ENCODE data around the gene COX11. TPM values are rescaled to one million over a fixed set of nuclear protein-coding genes. Genes with fewer than 3 reads are reported as not detected.

COX11 gene
- polyA plus RNA-seq, 1 of the 3 experiments (the other 2 are of a cell fraction), result 85.8 TPM

- H4K20me1 ChIP-seq (ENCODE audit: insufficient read depth), result no peaks in the 10 kb centered on the region
- H3K9me2 ChIP-seq, result no peaks in the 10 kb centered on the region
- no peak overlapping the region for H3K9ac ChIP-seq
- TF ChIP-seq USF2 (IDR thresholded peaks at IDR 0.05; ENCODE audit: borderline replicate concordance, low read depth, low read length) (no peak), FOXJ3 (CRISPR knock-in tag; IDR thresholded peaks at IDR 0.05) (no peak), PBX3 (IDR thresholded peaks at IDR 0.05) (no peak), RAD21 (IDR thresholded peaks at IDR 0.05; ENCODE audit: low read length) (no peak), CTCF (IDR thresholded peaks at IDR 0.05) (no peak), RXRA (IDR thresholded peaks at IDR 0.05; ENCODE audit: borderline replicate concordance, low read depth) (no peak), EP300 (IDR thresholded peaks at IDR 0.05; ENCODE audit: borderline replicate concordance in 1 of 2, low read depth in 1 of 2, low read length in 1 of 2) (no peak), TCF12 (IDR thresholded peaks at IDR 0.05) (no peak), MXI1 (IDR thresholded peaks at IDR 0.05; ENCODE audit: low read depth, low read length) (no peak)
- no peak overlapping the region for H3K4me3 ChIP-seq (ENCODE audit: low read depth in 2 of 2, low read length in 1 of 2)
- DNase-seq, result no peak
- H3K27ac ChIP-seq (ENCODE audit: low read depth in 2 of 2, low read length in 1 of 2), result no peak overlapping the region
- no peaks in the 10 kb centered on the region for H3K4me1 ChIP-seq (ENCODE audit: control insufficient read depth in 1 of 2, insufficient read depth in 2 of 2, low read depth in 1 of 2, low read length in 1 of 2)
- no peak overlapping the region for H2AFZ ChIP-seq (ENCODE audit: low read depth)
- H3F3A ChIP-seq (replicated peaks; ENCODE audit: insufficient read depth), result peaks cover 5% of the 10 kb centered on the region
- CTCF ChIA-PET, result interaction anchor here (1.0 to 1.6 kb wide), 4 partner anchors 14 to 48 kb away, joined by 3 read pairs; no protein-coding TSS in a partner anchor
- no peaks in the 10 kb centered on the region for H3K79me2 ChIP-seq (ENCODE audit: insufficient read depth)
- peaks cover 45 to 58% of the 10 kb centered on the region in 2 experiments for H3K36me3 ChIP-seq (replicated peaks in 1 of 2; ENCODE audit: control insufficient read depth in 1 of 2, insufficient read depth in 2 of 2, low read length in 1 of 2)
- H3K27me3 ChIP-seq (ENCODE audit: insufficient read depth), result no peaks in the 10 kb centered on the region
- no peak overlapping the region for H3K4me2 ChIP-seq
- POLR2A ChIA-PET, result no interaction called here
- no peaks in the 10 kb centered on the region; the same call in 1 of the 2 replicates for H3K9me3 ChIP-seq
- 97% methylated on average over 1 of the region's 1 CpG for WGBS (ENCODE audit: low lambda C conversion rate)
These were observed 22.8 kb downstream of the COX11 start for GRCh38 chr17:54945671-54946070.

DNA sequence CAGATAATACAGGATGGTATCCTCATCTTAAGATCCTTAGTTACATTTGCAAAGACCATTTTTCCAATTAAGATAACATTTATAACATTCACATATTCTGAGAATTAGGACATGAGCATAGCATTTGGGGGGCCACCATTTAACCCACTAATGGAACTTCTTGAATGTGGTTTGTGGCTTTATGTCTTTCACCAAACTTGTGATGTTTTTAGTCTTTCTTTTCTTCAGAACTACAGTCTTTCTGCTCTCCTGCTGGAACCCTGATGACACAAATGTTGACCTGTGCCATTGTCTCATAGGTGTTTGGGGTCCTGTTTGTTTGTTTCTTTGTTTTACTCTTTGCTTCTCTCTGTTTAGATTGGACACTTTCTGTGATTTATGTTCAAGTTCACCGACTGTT lies 23.2 kb downstream of the COX11 start:
- Histone ChIP-seq H3K4me1 (ENCODE audit: control insufficient read depth in 1 of 2, insufficient read depth in 2 of 2, low read depth in 1 of 2, low read length in 1 of 2) (no peaks in the 10 kb centered on the region), H3F3A (replicated peaks; ENCODE audit: insufficient read depth) (peaks cover 5% of the 10 kb centered on the region), H3K36me3 (replicated peaks in 1 of 2; ENCODE audit: control insufficient read depth in 1 of 2, insufficient read depth in 2 of 2, low read length in 1 of 2) (peaks cover 46 to 58% of the 10 kb centered on the region in 2 experiments), H3K79me2 (ENCODE audit: insufficient read depth) (no peaks in the 10 kb centered on the region), H3K4me3 (ENCODE audit: low read depth in 2 of 2, low read length in 1 of 2) (no peak overlapping the region), H4K20me1 (ENCODE audit: insufficient read depth) (no peaks in the 10 kb centered on the region), H3K27me3 (ENCODE audit: insufficient read depth) (no peaks in the 10 kb centered on the region), H3K9me2 (no peaks in the 10 kb centered on the region), H3K9ac (no peak overlapping the region), H3K4me2 (no peak overlapping the region), H3K9me3 (no peaks in the 10 kb centered on the region; the same call in 1 of the 2 replicates), H2AFZ (ENCODE audit: low read depth) (no peak overlapping the region), H3K27ac (ENCODE audit: low read depth in 2 of 2, low read length in 1 of 2) (no peak overlapping the region)
- no peak for DNase-seq
- ChIA-PET CTCF (interaction anchor here (1.0 to 1.6 kb wide), 4 partner anchors 14 to 48 kb away, joined by 3 read pairs; no protein-coding TSS in a partner anchor), POLR2A (no interaction called here)
- TF ChIP-seq RCOR1 (IDR thresholded peaks at IDR 0.05; ENCODE audit: low read length), result no peak
- no peak for TF ChIP-seq POLR2AphosphoS5 (IDR thresholded peaks at IDR 0.05; ENCODE audit: low read depth, low read length)
- no peak for TF ChIP-seq PBX3 (IDR thresholded peaks at IDR 0.05)
- no peak for TF ChIP-seq TAF1 (IDR thresholded peaks at IDR 0.05; ENCODE audit: borderline replicate concordance, low read depth, low read length)
- no peak for TF ChIP-seq SIN3A (IDR thresholded peaks at IDR 0.05; ENCODE audit: borderline replicate concordance, low read depth, low read length)
- TF ChIP-seq IRF3 (IDR thresholded peaks at IDR 0.05; ENCODE audit: low read depth, low read length), result no peak
- no peak for TF ChIP-seq RFX5 (IDR thresholded peaks at IDR 0.05; ENCODE audit: low read length)
- TF ChIP-seq CTCF (IDR thresholded peaks at IDR 0.05), result no peak
- TF ChIP-seq USF2 (IDR thresholded peaks at IDR 0.05; ENCODE audit: borderline replicate concordance, low read depth, low read length), result no peak
- no peak for TF ChIP-seq RAD21 (IDR thresholded peaks at IDR 0.05; ENCODE audit: low read length)
- TF ChIP-seq EZH2phosphoT487 (IDR thresholded peaks at IDR 0.05; ENCODE audit: borderline replicate concordance, low read depth), result no peak
- WGBS (ENCODE audit: low lambda C conversion rate), result 67% methylated on average over 1 of the region's 1 CpG

Data from SK-N-SH (cell line).